ENCODE results near the gene EZH2.

The EZH2 gene

DNA sequence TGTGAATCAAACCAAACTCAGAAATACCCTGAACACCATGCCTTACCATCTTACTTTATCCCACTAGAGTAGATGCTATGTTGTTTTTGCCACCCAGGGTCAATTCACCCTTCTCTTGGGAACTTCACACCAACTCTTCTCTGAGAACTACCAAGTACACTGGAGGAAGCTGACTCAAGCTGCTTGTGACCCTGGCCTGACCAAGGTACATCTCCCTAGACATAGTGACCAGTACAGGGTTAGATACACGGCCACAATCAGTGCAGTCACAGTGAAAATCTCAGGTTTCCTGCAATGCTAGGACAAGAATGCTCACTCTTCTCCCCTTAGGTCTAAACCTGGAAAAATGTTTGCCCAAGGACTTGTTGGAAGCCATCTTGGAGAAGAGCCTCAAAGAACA, 31.8 kb downstream of the EZH2 start:
- no peak for FAIRE-seq

DNA sequence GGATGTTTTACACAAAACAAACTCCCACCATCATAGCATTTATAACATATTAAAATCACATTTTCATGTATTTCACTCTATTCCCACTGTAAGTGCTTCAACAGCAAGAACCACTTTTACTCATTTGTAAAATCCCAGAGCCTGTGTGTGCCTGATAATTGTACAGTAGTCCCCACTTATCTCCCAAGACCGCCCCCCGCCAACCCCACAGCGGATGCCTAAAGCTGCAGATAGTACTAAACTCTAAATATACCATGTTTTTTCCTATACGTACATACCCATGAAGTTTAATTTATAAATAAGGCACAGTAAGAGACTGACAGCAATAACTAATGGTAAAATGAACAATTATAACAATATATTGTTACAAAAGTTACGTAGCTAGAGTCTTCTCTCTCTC, 33.5 kb downstream of the EZH2 start:
- no peak for FAIRE-seq

DNA sequence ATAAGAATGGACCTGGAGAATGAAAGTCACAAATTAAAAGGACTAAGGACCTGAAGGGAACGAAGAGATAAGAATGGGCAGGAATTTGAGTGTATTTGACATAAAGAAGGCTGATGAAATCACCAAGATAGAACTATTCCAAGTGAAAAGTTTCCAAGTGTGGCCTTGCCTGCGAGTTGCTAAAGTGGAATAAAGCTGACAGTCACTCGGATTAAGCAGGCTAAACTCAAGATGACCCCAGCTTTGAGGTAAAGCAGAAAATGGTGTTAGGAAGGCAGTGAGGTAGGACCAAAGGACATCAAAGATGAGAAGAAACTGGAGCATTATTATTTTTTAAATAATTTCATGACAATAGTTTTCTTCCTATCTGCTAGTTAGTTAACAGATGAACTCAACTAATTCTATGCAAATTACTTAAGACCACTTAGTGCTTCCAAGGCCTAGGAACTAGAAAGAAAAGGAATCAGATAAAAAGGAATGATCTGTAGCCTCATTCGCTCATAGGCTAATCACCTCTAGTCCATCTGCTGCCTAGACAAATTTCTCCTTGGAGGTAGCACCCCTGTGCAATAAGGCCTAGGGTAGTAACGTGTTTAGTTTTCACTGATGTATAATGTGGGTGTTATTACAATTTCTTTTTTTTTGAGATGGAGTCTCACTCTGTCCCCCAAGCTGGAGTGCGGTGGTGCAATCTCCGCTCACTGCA, 34.5 kb downstream of the EZH2 start:
- FAIRE-seq: no peak

DNA sequence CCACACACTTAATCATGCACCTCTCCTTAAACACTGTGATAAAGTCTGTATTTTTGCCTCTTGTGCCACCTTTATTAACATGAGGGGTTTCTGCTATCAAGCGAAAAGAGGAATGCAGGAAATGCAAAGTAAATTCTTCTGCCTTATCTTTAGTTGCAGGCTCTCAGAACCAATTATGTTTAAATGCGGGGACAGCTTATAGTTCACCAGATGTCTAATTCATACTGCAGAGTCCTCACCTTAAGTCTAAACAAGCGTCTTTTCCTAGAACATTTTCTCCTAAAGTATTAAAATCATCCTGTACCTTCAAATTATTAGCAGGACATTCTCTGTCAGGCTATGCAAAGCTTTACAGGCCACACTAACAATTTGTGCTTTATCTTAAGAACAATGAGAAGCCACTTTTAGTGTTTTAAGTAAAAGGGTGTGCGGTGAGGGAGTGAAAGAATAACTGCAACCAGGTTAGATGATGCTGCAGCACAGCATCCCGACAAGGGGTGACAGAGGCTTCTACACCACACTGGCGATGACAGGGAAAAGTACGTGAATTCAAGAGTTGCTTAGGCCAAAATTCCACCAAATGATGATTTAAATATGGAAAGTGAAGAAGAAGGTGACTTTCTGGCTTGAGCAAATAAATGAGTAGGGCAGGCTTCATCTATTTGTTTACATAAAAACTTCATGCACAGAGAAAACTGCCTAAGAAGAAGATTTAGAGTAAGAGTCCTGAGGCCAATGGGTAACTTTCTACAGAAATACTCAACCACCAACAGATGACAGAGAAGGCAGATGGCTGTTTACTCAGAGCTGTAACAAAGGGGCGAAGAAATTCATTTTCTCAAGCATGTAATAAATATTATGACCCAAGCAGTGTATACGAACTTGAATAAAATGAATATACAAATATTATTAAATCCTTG, 36.0 kb downstream of the EZH2 start:
- no peak for FAIRE-seq

DNA sequence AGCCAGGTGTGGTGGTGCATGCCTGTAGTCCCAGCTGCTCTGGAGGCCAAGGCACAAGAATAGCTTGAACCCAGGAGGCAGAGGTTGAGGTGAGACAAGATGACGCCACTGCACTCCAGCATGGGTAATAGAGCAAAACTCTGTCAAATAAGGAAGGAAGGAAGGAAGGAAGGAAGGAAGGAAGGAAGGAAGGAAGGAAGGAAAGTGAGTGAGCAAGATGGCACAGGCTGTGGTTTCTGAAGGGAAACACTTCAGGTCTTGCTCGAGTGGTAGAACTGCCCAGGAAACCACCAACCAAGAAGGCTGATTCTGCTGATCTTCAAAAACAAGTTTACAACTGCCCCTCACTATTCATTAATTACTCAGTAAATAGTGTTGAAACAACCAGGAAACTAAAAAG, 45.2 kb downstream of the EZH2 start:
- FAIRE-seq: no peak

DNA sequence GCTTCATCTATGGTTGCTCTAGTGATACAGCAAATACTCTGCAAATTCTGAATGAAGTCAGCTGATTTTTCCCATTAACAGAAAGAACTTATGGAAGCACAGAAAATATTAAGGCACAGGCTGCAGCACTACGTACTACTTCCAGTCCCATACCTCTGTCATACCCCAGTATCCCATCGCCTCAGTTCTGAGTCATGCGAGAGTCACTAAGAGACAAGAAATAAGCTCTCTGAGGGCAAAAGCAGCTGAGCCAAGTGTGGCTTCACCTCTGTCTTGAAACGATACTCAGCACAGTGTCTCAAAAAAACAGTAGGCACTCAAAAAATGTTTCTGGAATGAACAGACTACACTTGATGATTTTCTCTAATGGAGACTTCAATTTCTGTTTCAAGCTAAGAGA, 48.2 kb downstream of the EZH2 start:
- no peak for FAIRE-seq

DNA sequence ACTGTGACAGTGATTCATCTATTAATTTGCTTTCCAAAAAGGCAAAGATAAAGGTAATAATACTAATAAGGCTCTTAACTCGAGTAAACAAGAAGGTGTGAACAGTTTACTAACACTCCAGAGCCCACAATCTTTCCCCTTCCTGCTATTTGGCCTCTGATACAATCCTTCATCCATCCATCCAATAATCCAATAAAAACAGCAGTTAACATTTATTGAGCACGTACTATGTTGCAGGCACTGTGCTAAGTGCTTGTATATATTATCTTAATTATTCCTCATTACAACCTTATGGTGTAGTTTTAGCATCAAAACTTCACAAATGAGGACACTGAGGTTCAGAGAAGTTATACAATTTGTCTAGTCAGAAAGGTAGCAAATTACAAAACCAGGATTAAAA, 49.5 kb downstream of the EZH2 start:
- no peak for FAIRE-seq

DNA sequence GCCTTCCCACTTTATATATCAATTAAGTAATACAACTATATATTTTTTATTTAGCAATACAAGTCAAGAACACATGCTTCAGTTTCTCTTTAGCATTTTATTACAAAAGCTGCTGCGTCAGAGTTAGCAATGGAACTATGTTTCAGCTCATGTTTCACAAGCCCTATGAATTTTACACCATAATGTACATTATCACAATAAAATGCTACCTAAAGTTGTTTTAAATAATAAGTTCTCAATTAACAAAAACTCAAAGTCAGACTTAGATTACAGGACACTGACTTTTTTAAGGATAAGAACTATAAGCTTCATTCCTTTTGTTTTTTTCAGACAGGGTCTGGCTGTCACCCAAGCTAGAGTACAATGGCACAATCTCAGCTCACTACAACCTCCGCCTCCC, 52.3 kb downstream of the EZH2 start:
- no peak for FAIRE-seq

DNA sequence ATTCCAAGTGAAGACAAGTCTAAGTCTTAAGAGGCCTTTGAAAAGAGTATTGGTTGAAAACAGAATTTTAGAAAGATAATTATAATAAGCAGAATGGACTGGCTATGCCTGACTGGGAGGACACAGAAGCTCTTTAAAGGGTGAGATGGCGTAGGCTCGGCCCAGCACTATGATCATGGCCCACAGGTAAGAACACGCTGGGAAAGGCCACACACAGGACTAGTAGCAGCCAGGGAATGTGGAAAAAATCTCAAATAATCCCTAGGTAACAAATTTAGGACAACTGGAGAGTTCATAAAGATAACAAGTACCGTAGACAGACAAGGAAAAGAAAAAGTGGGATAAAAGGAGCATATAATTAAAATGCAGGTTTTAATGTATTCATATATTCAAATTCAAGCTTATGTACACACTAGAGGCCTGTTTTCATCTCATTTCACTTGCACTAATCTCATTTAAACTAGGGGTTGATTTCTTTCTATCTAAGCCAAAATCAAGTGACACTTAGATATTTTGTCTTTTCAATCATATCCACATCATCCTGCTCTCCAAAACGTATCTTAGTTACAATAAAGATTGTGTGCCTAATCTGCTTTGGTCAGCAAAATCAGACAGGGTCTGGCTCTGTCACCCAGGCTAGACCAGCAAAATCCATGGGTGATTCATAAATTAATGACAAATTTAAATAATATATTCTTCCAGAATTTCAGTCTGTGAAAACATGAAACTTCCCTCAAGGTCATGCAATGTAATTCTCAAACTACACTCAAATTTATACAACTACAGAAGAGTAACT, 53.0 kb downstream of the EZH2 start:
- FAIRE-seq: no peak

DNA sequence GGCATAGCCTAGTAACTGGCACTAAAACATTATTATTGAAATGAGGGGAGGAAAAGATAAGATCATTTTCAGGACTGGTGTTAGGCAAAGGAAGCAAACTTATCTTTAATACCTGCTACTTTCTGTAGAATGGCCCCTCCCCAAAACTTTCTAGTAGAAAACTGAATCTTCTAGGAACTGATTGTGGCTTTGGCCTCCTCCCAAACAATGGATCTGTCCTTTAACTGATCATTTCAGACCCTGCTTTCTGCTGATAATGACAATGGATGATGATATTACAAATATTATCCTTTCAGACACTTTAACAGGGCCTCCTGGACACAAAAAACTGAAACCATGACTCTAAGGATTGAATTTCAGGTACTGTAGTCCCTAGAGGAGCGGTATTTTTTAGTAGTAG, 55.1 kb downstream of the EZH2 start:
- no peak for FAIRE-seq

DNA sequence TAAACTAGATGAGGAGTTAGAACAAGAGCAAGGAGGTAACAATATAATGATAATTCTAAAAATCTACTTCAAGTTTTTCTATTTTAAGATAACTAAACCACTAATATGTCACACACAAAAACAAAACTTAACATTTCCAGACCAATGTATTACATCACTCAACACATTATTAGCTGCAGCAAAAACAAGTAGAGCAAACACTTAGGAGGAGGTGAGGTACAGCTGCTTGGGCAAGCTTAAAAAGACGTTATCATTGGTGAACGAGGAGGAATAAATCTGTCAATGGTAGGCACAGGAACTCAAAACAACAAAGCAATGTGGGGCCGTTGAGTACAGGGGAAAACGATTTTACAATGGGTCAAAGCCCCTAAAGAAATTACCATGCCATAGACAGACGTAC, 58.8 kb downstream of the EZH2 start:
- FAIRE-seq: no peak

DNA sequence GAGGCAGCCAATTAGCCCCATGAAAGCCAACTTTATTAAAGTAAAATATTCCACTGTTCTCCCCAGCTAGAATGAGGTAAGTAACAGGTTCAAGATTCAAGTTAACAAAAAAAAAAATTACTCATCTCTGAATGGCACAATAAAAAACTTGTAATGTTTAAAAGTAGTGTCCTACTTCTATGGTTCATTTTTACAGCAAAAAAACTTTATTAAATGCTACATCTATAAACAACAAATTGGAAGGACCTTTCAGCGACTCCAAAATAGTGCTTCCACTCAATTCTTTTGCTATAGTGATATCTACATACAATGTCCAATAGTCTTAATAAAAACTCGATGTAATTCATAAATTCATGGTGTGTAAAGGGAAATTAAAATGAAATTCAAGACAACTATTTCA, 59.2 kb downstream of the EZH2 start:
- no peak for FAIRE-seq

DNA sequence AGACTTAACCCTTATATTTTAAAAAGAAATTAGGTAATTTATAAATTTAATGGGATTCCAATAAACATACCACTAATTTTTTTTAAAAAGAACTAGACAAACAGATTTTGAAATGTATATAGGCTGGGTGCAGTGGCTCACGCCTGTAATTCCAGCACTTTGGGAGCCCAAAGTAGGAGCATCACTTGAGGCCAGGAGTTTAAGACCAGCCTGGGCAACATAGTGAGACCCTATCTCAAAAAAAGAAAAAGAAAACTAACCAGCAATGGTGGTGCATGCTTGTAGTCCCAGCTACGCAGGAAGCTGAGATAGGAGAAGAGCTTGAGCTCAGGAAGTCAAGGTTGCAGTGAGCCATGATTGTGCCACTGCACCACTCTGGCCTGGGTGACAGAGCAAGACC, 62.7 kb downstream of the EZH2 start:
- no peak for FAIRE-seq

DNA sequence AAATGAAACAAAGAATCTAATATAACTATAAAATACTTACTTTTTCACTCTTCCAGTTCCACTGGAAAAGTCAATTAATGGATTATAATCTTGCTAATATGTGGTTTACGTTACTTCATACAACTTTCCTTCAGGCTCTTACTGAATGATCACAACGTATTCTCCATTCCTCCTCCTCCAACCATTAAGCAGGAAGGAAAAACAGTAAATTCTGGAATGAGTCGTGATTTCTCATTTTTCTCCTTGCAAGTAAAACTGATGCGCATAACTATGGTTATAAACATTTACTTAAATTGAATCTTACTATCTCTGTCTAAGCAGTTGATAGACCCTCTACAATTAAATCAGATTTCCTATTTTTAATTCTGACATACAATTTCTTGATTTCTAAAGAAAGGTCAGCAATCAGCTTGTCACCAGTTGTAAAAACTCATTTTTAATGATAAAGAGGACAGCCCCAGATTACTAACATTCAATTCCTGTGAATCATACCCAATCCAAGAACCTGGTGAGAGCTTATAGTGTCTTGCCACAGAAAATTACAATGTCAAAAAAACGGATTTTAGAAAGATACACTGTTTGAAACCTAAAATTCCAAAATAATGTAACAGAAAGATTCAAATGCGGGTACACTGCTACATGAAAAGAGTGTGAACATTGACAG, 64.3 kb downstream of the EZH2 start:
- no peak for FAIRE-seq

DNA sequence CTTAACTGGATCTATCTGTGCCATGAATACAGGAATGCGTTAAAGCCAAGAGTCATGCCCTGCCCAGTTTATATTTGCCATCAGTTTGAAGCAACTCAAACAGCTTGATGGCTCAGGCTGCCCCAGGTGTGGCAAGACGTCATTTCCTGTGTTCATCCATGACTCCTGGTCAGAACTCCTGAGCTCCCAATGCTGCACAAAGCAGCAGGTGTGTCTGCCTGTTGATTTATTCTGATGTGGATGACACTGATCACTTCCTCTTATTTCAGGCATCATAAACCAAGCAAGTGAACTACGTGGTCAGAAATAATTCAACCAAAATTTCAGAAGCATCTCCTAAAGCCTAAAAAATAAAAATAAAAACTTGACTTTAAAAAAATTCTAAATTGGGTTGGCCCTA, 68.5 kb downstream of the EZH2 start:
- no peak for FAIRE-seq

DNA sequence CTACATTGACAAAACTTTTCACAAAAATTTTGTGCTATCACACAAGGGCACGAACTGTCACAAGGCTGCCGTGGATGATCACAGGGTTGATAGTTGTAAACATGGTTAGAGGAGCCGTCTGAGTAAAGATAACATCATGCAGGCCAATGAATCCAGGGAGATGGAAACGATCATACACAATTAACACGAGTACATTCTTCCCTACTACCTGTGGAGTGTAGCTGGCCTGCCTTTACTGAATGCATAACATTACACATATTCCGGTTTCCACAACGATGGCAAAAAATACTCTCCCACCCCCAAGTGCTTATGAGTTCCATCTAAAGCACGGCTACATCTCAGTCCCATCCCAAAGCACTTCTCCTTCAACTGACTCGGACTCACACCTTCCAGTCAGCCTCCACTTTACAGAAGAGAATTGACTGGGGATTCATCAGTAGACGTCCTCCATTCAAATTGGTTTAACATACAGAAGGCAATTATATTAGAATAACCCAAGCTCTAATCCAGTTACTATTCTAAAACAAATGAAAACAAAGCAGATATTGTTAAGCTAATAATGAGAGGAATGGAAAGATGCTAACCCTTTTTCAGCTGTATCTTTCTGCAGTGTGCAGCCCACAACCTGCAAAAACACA, 69.0 kb downstream of the EZH2 start:
- no peak for FAIRE-seq

DNA sequence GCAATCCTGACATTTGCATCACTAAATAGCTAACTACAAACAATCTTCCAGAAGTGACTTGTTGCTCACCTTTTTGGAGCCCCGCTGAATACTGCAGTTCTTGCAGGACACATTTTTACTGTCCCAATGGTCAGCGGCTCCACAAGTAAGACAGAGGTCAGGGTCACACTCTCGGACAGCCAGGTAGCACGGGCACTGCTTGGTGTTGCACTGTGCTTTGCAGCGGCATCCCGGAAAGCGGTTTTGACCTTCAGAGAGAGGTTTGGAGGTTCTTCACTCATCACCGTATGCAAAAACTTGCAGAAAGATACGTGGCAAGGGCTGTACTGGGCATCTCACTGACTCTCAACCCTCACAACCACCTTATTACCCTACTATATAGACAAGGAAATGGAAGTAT, 70.2 kb downstream of the EZH2 start:
- FAIRE-seq: no peak

DNA sequence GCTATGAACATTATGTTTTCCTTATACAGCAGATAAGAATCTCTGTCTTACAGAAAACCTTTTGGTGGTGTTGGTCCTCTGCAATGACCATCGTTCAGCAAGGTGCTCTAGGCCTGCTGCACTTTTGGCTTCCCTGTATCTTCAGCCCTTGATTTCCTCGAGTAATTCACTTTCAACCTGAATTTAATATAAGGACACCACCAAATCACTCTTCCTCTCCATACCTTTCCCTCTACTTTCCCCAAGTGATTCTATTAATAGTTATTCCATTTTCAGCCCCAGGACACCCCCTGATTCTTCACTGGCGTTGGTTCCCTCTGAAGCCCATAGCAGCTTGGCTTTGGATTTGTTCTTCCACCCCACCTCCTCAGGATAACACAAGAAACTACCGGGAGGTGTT, 72.2 kb downstream of the EZH2 start:
- no peak for FAIRE-seq

DNA sequence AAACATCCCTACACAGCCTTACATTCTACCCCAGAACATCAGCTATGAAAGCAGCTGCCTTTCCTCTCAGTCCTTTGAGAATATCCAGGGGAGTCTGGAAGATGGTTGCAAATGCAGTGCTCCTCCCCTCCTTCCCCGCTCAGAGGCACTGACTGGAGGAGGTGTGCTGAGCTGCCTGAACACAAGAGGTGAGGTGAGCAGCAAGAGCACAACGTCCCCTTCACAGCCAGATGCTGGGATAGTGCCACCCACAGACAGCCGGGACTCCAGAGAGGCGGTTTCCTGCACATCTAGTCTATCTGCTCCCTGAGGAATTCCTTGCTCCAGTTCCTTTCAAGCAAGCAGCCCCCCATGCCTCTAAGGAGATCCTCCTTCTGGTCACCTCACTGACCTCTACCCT, 74.2 kb downstream of the EZH2 start:
- FAIRE-seq: no peak

DNA sequence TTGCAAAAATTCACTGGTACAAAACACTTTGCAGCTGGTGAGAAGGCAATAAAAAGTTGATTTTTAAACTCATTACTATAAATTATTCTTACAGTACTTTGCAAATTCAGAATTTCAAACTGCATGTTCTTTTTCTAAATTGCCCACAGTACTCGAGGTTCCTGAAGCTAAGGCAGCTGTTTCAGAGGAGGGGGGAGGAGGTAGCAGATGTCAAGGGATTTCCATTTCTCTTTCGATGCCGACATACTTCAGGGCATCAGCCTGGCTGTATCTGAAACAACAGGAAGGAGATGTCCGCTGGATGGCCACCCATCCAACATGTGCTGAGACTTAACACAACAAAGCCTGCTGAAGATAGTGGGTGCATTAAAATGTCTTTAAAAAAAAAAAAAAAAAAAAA, 76.7 kb downstream of the EZH2 start:
- FAIRE-seq: no peak

DNA sequence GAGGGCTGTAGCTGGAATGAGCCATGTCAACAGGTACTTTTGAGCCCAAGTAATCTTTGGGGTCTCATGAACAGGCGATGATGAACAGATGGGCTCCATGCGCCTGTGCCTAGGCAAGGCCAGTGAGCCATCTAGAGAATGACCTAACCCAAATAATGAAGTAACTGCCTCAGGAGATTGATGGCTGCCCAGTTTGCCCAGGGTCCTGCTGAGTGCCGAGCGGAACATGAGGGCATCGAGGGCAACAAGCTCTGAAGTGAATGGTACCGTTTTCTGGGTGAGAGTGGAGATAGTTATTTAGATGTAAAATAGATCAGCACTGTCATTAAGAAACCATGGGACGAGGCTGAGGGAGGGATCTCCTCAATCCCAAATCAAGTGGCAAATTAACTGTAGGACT, 77.9 kb downstream of the EZH2 start:
- FAIRE-seq: no peak

Data from TTC549 (cell line).